Upper lobe of left lung (tissue), 4 donors: ENCODE data around the gene TBX4.

Experiments
- CTCF ChIP-seq, 6 experiments: fragments of 450-650 bp in 4 of 6; fragments of 200-600 bp in 2 of 6; sonication (generic) in 2 of 6; IDR thresholded peaks; one replicate each; pipeline ENCODE4 v1.5.1; 2016 to 2019; ENCODE audit warnings: antibody characterized with exemption in 6 of 6
- POLR2A ChIP-seq, 4 donors: fragments of 450-650 bp; IDR thresholded peaks; one replicate each; pipeline ENCODE4 v1.5.1; 2016 to 2017; ENCODE audit warnings: antibody characterized with exemption in 4 of 4, mild to moderate bottlenecking in 2 of 4

GRCh38 chr17:61453566-61454380 lies 1.6 kb downstream of the TBX4 start:
- TF ChIP-seq POLR2A (IDR thresholded peaks at IDR 0.05) (no peak), CTCF (IDR thresholded peaks at IDR 0.05) (no peak)
